PFSK-1 (cell line): ENCODE measurements around the gene GABARAPL2.

ENCODE experiments used
- FOXP2 ChIP-seq: optimal IDR thresholded peaks from 2 replicates; pipeline ENCODE3; 2011; ENCODE audit warnings: borderline replicate concordance, control low read depth, inconsistent platforms; ENCODE audit not compliant: insufficient read depth; ENCODE audit errors: extremely low read length, extremely low read depth
- POLR2AphosphoS5 ChIP-seq: IDR thresholded peaks from 2 replicates; pipeline ENCODE4 v1.6.1; 2012; ENCODE audit warnings: low read depth, mild to moderate bottlenecking, control low read depth, low read length, moderate library complexity
- SIN3A ChIP-seq: IDR thresholded peaks from 2 replicates; pipeline ENCODE4 v1.6.1; 2012; ENCODE audit warnings: mild to moderate bottlenecking, low read length, moderate library complexity, borderline replicate concordance; ENCODE audit not compliant: insufficient read depth
- TAF1 ChIP-seq: IDR thresholded peaks from 2 replicates; pipeline ENCODE4 v1.6.1; 2012; ENCODE audit warnings: low read length, control low read depth, borderline replicate concordance; ENCODE audit not compliant: insufficient read depth
- TF ChIP-seq, protein P1 (sequence below), 2 experiments: IDR thresholded peaks; 2 replicates each; pipeline versions ENCODE4 v1.6.1 to v1.8.0; 2011 to 2012; ENCODE audit warnings: low read depth in 2 of 2, low read length in 2 of 2, control low read depth in 1 of 2, inconsistent platforms in 1 of 2, mild to moderate bottlenecking in 1 of 2, moderate library complexity in 1 of 2; ENCODE audit not compliant: insufficient read depth in 1 of 2

DNA sequence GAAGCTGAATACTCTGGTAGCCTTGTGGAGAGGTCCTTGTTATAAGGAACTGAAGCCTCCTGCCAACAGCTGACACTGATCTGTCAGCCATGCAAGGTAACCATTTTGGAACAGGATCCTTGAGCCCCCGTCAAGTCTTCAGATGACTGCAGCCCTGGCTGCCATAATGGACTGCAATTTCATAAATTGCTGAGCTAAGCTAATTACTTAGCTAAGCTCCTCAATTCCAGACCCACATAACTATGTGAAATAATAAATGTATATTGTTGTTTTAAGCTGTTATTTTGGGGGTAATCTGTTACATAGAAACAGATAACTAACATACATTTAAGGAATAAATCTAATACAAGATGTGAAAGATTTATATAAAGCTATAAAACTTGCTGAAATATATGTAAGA is 40.3 kb downstream of the GABARAPL2 start:
- TF ChIP-seq, protein P1, sequence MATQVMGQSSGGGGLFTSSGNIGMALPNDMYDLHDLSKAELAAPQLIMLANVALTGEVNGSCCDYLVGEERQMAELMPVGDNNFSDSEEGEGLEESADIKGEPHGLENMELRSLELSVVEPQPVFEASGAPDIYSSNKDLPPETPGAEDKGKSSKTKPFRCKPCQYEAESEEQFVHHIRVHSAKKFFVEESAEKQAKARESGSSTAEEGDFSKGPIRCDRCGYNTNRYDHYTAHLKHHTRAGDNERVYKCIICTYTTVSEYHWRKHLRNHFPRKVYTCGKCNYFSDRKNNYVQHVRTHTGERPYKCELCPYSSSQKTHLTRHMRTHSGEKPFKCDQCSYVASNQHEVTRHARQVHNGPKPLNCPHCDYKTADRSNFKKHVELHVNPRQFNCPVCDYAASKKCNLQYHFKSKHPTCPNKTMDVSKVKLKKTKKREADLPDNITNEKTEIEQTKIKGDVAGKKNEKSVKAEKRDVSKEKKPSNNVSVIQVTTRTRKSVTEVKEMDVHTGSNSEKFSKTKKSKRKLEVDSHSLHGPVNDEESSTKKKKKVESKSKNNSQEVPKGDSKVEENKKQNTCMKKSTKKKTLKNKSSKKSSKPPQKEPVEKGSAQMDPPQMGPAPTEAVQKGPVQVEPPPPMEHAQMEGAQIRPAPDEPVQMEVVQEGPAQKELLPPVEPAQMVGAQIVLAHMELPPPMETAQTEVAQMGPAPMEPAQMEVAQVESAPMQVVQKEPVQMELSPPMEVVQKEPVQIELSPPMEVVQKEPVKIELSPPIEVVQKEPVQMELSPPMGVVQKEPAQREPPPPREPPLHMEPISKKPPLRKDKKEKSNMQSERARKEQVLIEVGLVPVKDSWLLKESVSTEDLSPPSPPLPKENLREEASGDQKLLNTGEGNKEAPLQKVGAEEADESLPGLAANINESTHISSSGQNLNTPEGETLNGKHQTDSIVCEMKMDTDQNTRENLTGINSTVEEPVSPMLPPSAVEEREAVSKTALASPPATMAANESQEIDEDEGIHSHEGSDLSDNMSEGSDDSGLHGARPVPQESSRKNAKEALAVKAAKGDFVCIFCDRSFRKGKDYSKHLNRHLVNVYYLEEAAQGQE (IDR thresholded peaks at IDR 0.05; ENCODE audit: insufficient read depth in 1 of 2, low read depth in 2 of 2, low read length in 2 of 2), result no peak
- no peak for TF ChIP-seq POLR2AphosphoS5
- TF ChIP-seq FOXP2, result no peak
- no peak for TF ChIP-seq TAF1
- TF ChIP-seq SIN3A, result no peak
